NT2/D1 (cell line): Measurements from ENCODE around the gene TBC1D5.

Experiments
- YY1 ChIP-seq: IDR thresholded peaks from 2 replicates; pipeline ENCODE4 v1.6.1; 2011; ENCODE audit not compliant: insufficient read length, insufficient read depth
- ZNF274 ChIP-seq: IDR thresholded peaks from 2 replicates; pipeline ENCODE4 v1.6.1; 2011; ENCODE audit warnings: mild to moderate bottlenecking, low read depth, low read length

DNA sequence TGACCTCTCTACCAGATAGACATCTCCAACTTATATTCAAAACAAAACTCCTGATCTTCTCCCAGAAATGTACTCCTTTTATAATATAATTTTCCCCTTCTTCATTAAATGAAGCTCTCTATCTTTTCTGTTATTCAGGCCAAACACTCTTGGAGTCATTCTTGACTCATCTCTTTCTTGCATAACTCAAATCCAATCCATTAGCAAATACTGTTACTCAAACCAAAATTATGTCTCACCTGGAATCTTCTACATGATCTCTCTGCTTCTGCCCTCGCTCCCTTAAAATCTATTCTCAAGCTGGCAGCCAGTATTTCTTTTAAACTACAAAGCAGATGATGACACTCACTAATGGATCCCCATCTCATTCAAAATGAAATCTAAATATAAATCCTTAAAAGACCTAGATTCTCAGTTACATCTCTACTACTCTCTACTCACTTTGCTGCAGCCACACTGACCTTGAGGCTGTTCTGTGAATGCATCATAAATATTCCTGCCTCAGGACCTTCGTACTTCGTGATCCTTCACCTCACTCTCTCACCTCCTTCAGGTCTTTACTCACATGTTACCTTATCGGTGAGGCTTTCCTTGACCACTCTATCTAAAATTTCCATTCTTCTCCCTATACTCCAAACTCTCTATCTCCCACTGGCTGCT, 160.9 kb downstream of the TBC1D5 start:
- TF ChIP-seq YY1 (no peak), ZNF274 (no peak)
